ENCODE measurements around the gene CAMK4.
"Not testable (repeated sequence)": the region's sequence is repeated elsewhere in the genome, so short reads cannot be mapped to it uniquely, and the experiment has no call there.

CAMK4 gene

GRCh38 chr5:111353035-111353434 lies 128.9 kb downstream of the CAMK4 start:
- TF ChIP-seq CTCF (conservative IDR thresholded peaks at IDR 0.05; ENCODE audit: low read depth, low read length) = no peak
- no peak for DNase-seq (ENCODE audit: low read depth)

GRCh38 chr5:111358726-111359125 lies 134.5 kb downstream of the CAMK4 start:
- DNase-seq (ENCODE audit: low read depth); H3K4me3 ChIP-seq (ENCODE audit: low read length): not testable (repeated sequence)

More at GRCh38 chr5:111353035-111353434, 128.9 kb downstream of the CAMK4 start:
- no peak overlapping the region for H3K4me3 ChIP-seq (ENCODE audit: low read length)

GRCh38 chr5:111360173-111360572 lies 136.0 kb downstream of the CAMK4 start:
- no peak overlapping the region for H3K4me3 ChIP-seq (ENCODE audit: low read length)
- TF ChIP-seq CTCF (conservative IDR thresholded peaks at IDR 0.05; ENCODE audit: low read depth, low read length) = no peak
- DNase-seq (ENCODE audit: low read depth) = no peak

- H3K4me3 ChIP-seq (ENCODE audit: low read length) = no peak overlapping the region
- DNase-seq (ENCODE audit: low read depth) = no peak
- no peak for TF ChIP-seq CTCF (conservative IDR thresholded peaks at IDR 0.05; ENCODE audit: low read depth, low read length)
These were observed 140.8 kb downstream of the CAMK4 start for GRCh38 chr5:111364992-111365391.

- no peak for TF ChIP-seq CTCF (conservative IDR thresholded peaks at IDR 0.05; ENCODE audit: low read depth, low read length)
- no peak overlapping the region for H3K4me3 ChIP-seq (ENCODE audit: low read length)
- DNase-seq (ENCODE audit: low read depth) = no peak
These were observed 142.2 kb downstream of the CAMK4 start for GRCh38 chr5:111366388-111366787.

GRCh38 chr5:111367115-111367514 lies 142.9 kb downstream of the CAMK4 start:
- no peak for TF ChIP-seq CTCF (conservative IDR thresholded peaks at IDR 0.05; ENCODE audit: low read depth, low read length)
- no peak for DNase-seq (ENCODE audit: low read depth)

GRCh38 chr5:111372799-111373198 lies 148.6 kb downstream of the CAMK4 start:
- no peak for TF ChIP-seq CTCF (conservative IDR thresholded peaks at IDR 0.05; ENCODE audit: low read depth, low read length)
- DNase-seq (ENCODE audit: low read depth) = no peak
- H3K4me3 ChIP-seq (ENCODE audit: low read length) = no peak overlapping the region

More at GRCh38 chr5:111367115-111367514, 142.9 kb downstream of the CAMK4 start:
- no peak overlapping the region for H3K4me3 ChIP-seq (ENCODE audit: low read length)

GRCh38 chr5:111374380-111374779 lies 150.2 kb downstream of the CAMK4 start:
- H3K4me3 ChIP-seq (ENCODE audit: low read length) = no peak overlapping the region
- TF ChIP-seq CTCF (conservative IDR thresholded peaks at IDR 0.05; ENCODE audit: low read depth, low read length) = no peak
- DNase-seq (ENCODE audit: low read depth) = no peak

Data from retinal pigment epithelial cell (primary cell).